Measurements from ENCODE around the gene USHBP1. TPM values are rescaled to one million over a fixed set of nuclear protein-coding genes. Genes with fewer than 3 reads are reported as not detected.

The USHBP1 gene
- polyA plus RNA-seq, 2 of the 4 experiments (the other 2 are of a cell fraction): 0.03 TPM; not detected in 1

DNA sequence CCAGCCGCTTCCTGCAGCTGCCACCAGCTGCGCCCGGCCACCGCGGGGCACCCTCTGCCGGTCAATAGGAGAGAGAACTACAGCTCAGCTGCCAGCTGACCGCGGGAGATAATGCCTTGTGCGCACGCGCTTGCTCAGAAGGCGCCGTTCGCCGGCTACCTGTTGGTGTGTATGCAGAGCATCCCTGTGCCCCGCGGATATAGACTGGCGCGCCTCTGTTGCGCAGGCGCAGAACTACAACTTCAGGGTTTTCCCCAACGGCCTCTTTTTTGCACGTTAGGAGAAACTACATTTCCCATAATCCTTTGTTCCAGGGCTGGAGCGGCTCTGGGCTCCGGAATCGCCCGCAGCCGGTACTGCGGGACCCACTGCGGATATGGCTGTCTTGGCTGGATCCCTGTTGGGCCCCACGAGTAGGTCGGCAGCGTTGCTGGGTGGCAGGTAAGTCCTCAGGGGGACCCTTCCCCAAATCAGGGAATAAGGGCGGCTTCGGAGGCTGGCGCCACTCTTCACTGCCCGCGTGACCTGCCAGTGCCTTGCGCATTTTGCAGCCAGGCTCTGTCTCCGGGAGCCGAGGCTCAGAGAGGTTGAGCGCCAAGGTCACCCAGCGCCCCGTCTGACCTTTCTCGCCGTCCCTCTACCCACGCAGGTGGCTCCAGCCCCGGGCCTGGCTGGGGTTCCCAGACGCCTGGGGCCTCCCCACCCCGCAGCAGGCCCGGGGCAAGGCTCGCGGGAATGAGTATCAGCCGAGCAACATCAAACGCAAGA, 41.2 kb upstream of the USHBP1 start, which contains the start of gene MRPL34 (continued):
- TF ChIP-seq, protein P1, sequence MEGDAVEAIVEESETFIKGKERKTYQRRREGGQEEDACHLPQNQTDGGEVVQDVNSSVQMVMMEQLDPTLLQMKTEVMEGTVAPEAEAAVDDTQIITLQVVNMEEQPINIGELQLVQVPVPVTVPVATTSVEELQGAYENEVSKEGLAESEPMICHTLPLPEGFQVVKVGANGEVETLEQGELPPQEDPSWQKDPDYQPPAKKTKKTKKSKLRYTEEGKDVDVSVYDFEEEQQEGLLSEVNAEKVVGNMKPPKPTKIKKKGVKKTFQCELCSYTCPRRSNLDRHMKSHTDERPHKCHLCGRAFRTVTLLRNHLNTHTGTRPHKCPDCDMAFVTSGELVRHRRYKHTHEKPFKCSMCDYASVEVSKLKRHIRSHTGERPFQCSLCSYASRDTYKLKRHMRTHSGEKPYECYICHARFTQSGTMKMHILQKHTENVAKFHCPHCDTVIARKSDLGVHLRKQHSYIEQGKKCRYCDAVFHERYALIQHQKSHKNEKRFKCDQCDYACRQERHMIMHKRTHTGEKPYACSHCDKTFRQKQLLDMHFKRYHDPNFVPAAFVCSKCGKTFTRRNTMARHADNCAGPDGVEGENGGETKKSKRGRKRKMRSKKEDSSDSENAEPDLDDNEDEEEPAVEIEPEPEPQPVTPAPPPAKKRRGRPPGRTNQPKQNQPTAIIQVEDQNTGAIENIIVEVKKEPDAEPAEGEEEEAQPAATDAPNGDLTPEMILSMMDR (IDR thresholded peaks at IDR 0.05): peak; percentile 68
- TF ChIP-seq BHLHE40 (IDR thresholded peaks at IDR 0.05; ENCODE audit: low read depth, low read length) (no peak), KDM1A (IDR thresholded peaks at IDR 0.05; ENCODE audit: low read depth) (peak; percentile 47; the same call in 1 of the 2 replicates), CHD4 (IDR thresholded peaks at IDR 0.05; ENCODE audit: borderline replicate concordance) (no peak), NPAS2 (CRISPR knock-in tag; IDR thresholded peaks at IDR 0.05; ENCODE audit: borderline replicate concordance) (no peak), SREBF2 (IDR thresholded peaks at IDR 0.05) (no peak), ZNF302 (CRISPR knock-in tag; IDR thresholded peaks at IDR 0.05) (no peak), E2F6 (IDR thresholded peaks at IDR 0.05; ENCODE audit: borderline replicate concordance, low read depth) (no peak; the same call in 1 of the 2 replicates), SMC3 (IDR thresholded peaks at IDR 0.05) (peak; percentile 75), HDAC2 (IDR thresholded peaks at IDR 0.05) (no peak), RARB (CRISPR knock-in tag; IDR thresholded peaks at IDR 0.05) (no peak), KDM5A (IDR thresholded peaks at IDR 0.05) (no peak), RCOR1 (IDR thresholded peaks at IDR 0.05; ENCODE audit: low read depth, low read length) (no peak), EP300 (IDR thresholded peaks at IDR 0.05) (no peak), PHF8 (IDR thresholded peaks at IDR 0.05; ENCODE audit: borderline replicate concordance, low read depth) (no peak), EHMT2 (IDR thresholded peaks at IDR 0.05; ENCODE audit: low read depth) (no peak), FOSL2 (IDR thresholded peaks at IDR 0.05) (no peak), FOSL2 (CRISPR knock-in tag; IDR thresholded peaks at IDR 0.05) (no peak), ESRRA (IDR thresholded peaks at IDR 0.05; ENCODE audit: borderline replicate concordance, low read length) (peak; percentile 67; the same call in 1 of the 2 replicates), HOXA7 (CRISPR knock-in tag; IDR thresholded peaks at IDR 0.05) (no peak), RAD21 (conservative IDR thresholded peaks at IDR 0.05 in 1 of 2, IDR thresholded peaks at IDR 0.05 in 1 of 2) (peak; percentile 55 to 64), TP53 (CRISPR knock-in tag; IDR thresholded peaks at IDR 0.05) (no peak), CBX2 (IDR thresholded peaks at IDR 0.05; ENCODE audit: borderline replicate concordance, low read depth) (no peak), ZSCAN20 (CRISPR knock-in tag; IDR thresholded peaks at IDR 0.05) (no peak), POLR2AphosphoS2 (conservative IDR thresholded peaks at IDR 0.05; ENCODE audit: low read length) (no peak), CHD2 (IDR thresholded peaks at IDR 0.05; ENCODE audit: low read length, partially characterized antibody) (no peak), HOXB5 (CRISPR knock-in tag; IDR thresholded peaks at IDR 0.05) (no peak), RFX5 (IDR thresholded peaks at IDR 0.05) (no peak), MAFK (IDR thresholded peaks at IDR 0.05; ENCODE audit: partially characterized antibody) (peak; percentile 44), USF2 (IDR thresholded peaks at IDR 0.05) (0 out of 2 replicates have a peak, but pooled peaks have one; percentile 15), NR3C1 (IDR thresholded peaks at IDR 0.05) (no peak), FOSB (CRISPR knock-in tag; IDR thresholded peaks at IDR 0.05) (no peak), BCL3 (IDR thresholded peaks at IDR 0.05) (no peak; the same call in 2 of the 3 replicates), ZC3H11A (IDR thresholded peaks at IDR 0.05) (no peak), FOXS1 (CRISPR knock-in tag; IDR thresholded peaks at IDR 0.05) (no peak), CBX8 (IDR thresholded peaks at IDR 0.05) (no peak)
- TF ChIP-seq, protein P2, sequence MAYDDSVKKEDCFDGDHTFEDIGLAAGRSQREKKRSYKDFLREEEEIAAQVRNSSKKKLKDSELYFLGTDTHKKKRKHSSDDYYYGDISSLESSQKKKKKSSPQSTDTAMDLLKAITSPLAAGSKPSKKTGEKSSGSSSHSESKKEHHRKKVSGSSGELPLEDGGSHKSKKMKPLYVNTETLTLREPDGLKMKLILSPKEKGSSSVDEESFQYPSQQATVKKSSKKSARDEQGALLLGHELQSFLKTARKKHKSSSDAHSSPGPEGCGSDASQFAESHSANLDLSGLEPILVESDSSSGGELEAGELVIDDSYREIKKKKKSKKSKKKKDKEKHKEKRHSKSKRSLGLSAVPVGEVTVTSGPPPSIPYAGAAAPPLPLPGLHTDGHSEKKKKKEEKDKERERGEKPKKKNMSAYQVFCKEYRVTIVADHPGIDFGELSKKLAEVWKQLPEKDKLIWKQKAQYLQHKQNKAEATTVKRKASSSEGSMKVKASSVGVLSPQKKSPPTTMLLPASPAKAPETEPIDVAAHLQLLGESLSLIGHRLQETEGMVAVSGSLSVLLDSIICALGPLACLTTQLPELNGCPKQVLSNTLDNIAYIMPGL (CRISPR knock-in tag; IDR thresholded peaks at IDR 0.05; ENCODE audit: borderline replicate concordance): no peak
- TF ChIP-seq, protein P3, sequence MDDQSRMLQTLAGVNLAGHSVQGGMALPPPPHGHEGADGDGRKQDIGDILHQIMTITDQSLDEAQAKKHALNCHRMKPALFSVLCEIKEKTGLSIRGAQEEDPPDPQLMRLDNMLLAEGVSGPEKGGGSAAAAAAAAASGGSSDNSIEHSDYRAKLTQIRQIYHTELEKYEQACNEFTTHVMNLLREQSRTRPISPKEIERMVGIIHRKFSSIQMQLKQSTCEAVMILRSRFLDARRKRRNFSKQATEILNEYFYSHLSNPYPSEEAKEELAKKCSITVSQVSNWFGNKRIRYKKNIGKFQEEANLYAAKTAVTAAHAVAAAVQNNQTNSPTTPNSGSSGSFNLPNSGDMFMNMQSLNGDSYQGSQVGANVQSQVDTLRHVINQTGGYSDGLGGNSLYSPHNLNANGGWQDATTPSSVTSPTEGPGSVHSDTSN (IDR thresholded peaks at IDR 0.05): peak; percentile 91; the same call in 1 of the 2 replicates
